ENCODE measurements around the gene CDH4.

- TF ChIP-seq CTCF (CRISPR knock-in tag; IDR thresholded peaks at IDR 0.05) (no peak), CHD4 (IDR thresholded peaks at IDR 0.05; ENCODE audit: borderline replicate concordance, low read length) (no peak), ZBTB7A (CRISPR knock-in tag; IDR thresholded peaks at IDR 0.05) (no peak)
Measured at GRCh38 chr20:61620174-61620573, 368.1 kb downstream of the CDH4 start.

Data from HepG2 (cell line).